HG03565 (cell line): ENCODE results near the gene NDUFA7.
"Not testable (repeated sequence)": the region's sequence is repeated elsewhere in the genome, so short reads cannot be mapped to it uniquely, and the experiment has no call there.

Experiments used
- ATAC-seq: cut with Tn5 transposase; IDR thresholded peaks from one replicate; pipeline ENCODE4 v1.9.1; 2021; ENCODE audit warnings: mild to moderate bottlenecking, moderate library complexity; ENCODE audit not compliant: unreplicated experiment

The NDUFA7 gene

DNA sequence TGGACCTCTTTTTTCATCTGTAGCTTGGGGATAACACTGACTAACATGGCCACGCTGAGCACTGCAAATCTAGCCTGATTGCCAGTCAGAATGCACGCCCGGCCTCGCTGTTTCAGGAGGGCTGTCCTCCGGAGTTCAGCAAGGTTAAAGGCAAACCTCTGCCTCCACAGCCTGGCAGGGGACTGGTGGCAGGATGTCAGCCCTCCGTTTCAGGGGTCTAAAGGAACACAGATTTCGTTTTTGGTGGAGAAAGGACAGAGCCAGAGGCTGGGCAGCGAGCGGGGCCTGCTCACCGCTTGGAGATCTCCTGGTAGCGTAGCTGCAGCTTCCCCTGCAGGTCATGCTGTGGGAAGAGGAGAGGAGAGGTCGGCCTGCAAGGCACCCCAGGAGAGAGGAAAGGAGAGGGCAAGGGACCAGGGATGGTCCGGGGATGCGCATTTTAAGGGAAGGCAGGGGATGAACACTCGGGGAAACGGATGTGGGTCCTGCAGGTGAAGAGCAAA is 560 bp downstream of the NDUFA7 start:
- no peak for ATAC-seq

DNA sequence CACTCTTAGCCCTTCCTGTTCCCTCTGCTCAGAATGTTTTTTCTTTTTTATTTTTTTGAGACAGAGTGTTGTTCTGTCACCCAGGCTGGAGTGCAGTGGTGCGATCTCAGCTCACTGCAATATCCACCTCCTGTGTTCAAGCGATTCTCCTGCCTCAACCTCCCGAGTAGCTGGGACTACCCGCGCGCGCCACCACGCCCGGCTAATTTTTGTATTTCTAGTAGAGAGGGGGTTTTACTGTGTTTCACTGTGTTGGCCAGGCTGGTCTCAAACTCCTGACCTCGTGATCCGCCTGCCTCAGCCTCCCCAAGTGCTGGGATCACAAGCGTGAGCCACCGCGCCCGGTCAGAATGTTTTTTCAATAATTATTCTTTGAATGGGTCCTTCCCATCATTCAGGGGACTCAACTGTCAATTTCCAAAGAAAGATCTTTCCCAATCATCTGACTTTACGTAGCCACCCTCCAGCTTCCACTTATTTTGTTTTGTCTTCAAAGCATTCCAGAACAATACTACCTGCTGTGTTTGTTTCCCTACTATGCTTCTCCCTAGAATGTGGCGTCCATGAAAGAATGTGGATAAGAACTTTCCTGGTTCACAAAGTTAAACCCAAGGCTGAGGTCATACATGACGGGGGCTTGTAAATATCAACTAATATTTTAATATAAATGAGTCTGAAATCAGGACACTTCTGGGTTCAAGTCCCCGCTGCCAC is 1.2 kb downstream of the NDUFA7 start:
- ATAC-seq: no peak

DNA sequence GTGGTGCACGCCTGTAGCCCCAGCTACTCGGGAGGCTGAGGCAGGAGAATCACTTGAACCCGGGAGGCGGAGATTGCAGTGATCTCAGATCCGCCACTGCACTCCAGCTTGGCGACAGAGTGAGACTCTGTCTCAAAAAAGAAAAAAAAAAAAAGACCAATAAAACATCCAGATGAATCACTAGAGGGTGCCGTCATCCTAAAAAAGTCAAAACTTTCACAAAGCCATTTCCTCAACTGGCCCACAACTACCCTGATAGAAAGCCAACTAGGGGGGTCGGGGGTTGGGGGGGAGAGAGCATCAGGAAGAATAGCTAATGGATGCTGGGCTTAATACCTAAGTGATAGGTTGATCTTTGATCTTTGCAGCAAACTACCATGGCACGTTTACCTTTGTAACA is 2.3 kb downstream of the NDUFA7 start:
- not testable (repeated sequence) for ATAC-seq

DNA sequence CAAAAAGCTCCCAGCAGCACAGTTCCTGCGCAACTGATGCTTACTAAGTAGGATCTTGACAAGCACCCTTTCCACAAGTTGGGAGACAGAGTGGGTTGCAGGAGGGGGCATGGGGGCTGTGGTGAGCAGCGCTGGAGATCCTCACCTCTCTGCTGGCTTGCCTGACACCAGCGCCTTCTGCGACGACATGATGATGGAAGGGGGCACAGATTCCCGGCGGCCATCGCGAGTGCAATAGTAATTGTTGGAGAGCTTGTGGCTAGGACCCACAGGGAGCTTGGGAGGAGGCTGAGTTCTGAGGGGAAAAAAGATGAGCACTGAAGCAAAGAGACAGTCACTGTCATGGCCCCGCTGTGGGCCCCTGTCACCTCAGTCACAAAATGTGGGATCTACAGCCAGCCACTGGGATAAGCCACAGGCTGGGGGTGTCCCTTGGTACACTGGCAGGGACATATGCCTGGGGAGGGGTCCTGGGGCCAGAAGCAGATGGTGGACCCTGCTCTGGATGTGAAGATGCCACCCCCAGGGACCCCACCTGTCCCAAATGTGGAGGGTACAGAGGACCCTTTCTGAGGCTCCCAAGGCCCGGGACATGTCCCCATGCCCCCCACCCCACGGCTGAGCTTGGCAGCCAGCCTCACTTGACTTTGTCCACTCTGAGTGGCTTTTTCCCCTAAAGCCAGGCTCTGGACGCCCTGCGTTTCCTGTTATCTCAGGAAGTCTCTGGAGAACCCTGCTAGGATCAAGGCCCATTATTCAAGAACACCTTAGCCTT is 4.6 kb downstream of the NDUFA7 start:
- ATAC-seq: no peak

DNA sequence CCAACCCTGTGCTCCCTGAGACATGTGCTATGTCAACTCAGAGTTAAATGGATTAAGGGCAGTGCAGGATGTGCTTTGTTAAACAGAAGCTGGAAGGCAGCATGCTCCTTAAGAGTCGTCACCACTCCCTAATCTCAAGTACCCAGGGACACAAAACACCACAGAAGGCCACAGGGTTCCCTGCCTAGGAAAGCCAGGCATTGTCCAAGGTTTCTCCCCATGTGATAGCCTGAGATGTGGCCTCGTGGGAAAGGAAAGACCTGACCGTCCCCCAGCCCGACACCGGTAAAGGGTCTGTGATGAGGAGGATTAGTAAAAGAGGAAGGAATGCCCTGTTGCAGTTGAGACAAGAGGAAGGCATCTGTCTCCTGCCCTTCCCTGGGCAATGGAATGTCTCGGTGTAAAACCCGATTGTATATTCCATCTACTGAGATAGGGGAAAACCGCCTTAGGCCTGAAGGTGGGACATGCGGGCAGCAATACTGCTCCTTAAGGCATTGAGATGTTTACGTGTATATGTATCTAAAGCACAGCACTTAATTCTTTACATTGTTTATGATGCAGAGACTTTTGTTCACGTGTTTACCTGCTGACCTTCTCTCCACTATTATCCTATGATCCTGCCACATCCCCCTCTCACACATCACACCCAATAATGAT is 6.1 kb downstream of the NDUFA7 start:
- not testable (repeated sequence) for ATAC-seq

DNA sequence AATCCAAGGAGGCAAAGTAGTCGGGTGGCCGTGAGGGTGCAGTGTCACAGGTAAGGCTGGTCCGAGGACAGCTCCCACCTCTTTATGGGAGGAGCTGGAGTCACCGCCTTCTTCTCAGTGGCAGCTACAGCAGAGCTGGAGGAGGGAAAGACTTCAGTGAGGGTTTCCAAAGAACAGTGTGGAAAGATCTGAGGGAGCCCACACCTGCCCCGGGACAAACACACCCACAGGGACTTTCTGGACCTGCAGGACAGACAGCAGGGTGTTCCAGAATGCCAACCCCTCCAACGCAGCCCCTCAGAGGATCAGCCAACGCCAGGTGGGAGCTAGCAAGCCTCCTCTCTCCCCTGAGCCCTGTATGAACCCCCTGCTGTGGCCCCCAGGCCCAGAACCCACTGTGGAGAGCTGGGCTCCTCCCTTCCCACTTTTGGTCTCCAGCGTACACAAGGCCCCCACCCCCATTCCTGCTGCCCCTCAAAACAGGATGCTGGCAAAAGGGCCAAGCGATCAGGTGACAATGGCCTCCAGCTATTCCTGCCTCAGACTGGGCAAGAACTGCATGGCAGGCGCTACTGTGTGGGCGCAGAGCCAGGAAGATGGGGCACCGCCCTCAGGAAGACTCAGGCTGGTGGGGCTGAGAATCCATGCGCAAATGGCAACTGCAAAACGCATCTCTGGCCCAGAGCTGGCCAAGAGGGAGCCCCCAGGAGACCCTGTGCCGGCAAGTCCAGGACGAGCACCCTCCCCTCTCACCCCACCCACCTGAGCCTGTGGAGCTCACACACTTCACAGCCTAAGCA is 9.5 kb downstream of the NDUFA7 start:
- ATAC-seq: no peak

DNA sequence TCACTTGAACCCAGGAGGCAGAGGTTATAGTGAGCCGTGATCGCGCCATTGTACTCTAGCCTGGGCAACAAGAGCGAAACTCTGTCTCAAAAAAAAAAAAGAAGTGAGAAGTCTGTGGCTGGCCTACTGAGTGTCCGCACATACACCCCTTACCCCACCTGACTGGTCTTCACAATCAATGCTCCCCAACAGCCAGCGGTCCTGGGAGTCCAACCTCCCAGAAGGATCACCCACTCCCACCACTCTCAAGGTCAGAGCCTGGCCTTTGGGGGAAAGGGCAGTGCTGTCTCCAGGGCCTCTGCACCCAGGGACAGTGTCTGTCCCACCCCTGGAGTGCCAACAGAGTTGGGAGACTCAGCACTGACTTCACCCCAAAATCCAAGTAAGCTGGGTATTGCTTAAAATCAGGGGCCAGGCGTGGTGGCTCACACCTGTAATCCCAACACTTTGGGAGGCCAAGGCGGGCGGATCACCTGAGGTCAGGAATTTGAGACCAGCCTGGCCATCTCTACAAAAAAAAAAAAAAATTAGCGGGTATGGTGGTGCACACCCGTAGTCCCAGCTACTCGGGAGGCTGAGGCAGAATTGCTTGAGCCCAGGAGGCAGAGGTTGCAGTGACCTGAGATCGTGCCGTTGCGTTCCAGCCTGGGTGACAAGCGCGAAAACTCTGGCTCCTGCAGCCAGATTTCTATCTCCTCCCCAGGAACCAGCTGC is 10.7 kb downstream of the NDUFA7 start:
- no peak for ATAC-seq

DNA sequence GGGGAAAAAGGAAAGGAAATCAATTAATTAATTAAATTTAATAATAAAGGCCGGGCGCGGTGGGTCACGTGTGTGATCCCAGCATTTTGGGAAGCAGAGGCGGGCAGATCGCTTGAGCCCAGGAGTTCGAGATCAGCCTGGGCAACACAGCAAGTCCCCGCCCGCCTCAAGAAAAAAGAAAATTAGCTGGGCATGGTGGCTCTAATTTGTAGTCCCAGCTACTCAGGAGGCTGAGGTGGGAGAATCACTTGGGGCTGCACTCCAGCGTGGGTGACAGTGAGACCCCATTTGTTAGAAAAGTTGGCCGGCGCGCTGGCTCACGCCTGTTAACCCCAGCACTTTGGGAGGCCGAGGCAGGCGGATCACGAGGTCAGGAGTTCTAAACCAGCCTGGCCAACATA is 12.3 kb downstream of the NDUFA7 start:
- ATAC-seq: no peak

DNA sequence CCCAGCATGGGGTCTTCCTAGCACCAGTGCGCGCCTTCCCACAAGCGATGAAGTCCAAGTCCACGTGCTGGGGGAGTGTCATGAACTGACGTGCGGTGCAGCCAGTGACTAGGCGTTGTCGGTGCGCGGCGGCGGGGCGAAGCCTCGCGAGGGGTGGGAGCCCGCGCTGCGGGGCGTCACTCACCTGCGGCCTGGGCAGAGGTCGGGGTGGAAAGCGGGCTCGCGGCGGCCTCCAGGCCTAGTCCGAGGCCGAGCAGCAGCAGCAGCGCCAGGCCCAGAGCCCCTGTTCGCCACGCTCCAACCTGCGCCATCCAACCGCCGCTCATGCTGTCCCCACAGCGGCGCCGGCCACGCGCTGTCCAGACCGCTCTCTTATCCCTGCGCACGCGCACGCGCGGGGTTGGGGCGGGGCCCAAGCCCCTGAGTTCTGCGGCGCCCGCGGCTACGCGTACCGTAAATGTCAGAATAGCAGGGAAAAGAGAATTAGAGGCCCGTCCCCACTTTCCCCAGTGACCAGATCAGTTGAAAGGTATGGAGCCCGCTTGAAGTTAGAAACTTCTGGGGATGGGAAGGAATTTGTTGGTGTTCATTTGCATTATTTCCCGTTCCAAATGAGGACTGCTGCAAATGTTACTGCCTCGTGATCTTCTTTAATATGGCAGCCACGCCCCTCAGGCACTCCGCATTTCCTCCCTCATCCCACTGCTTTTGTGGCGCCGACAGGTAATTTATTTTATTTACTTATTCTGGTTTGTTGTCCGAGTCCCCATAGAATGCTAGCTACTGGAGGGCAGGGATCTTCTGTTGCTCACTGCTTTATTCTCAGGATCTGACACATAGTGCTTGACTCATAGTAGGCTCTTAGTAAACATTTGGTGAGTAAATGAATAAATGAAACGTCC is 13.0 kb downstream of the NDUFA7 start, which contains the start of gene CD320:
Gene CD320 (minus strand): TSS at position 394 of the 902 bp plus-strand sequence. CDS start 68 bp downstream, at position 326.
- ATAC-seq: peak; percentile 72

DNA sequence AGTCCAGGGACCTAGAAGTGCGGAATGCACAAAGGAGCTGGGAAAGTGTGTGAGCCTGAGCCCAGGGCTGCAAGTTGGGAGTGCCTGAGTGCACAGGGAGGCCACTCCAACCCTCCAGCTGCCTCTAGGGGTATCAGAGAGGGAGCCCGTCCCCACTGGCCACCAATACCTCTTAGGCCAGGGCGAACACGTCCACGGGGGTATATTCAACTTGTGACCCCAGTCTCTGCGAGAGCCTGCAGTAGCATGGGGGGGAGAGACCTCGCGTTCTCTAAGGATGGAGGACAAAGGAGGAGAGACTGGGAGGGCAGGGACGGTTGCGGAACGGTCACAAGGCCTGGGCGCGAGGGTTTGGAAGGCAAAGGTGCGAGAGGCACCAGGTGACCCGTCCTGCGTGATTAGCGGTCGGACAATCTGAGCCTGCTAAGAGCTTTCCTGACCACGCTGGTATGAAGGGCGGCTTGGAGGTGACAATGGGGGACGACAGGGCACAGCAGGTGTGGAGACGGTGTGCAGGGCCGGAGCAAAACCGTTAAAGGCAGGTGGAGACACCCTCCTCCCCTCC is 13.7 kb downstream of the NDUFA7 start:
- ATAC-seq: no peak

DNA sequence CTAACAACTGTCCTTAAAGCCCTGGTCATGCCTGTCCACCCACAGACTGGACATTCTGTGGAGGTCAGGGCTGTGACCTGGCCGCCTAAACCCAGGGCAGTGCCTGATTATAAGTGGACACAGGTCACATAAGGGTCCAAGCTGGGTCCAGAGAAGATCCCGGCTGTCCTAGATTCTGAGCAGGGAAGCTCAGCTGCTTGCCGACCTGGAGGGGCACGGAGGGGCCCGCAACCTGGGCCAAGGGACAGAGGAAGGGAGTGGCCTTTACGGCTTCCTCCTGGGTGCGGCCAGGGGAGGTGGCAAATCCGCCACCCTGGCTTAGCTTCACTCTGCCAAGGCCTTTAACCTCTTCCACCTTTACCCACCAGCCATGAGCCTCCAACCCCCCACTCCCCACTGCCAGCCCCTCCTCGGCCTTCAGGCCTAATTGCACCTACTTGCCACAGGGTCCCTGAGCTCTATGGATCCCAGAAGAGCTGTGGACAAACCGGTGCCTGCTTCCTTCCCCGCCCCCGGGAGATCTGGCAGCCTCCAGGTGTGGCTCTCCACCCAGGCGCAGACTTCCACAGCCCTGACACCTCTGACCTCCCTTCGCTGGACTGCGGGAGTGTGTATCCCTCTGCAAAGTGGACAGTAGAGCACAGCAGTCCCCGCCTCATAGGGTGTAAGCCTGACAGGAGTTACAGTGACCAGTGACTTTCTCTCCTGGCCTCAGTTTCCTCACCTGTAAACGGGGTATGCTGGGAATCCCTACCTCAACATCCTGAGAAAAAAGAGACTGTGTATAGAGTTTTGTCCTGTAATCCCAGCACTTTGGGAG is 14.7 kb downstream of the NDUFA7 start:
- no peak for ATAC-seq

DNA sequence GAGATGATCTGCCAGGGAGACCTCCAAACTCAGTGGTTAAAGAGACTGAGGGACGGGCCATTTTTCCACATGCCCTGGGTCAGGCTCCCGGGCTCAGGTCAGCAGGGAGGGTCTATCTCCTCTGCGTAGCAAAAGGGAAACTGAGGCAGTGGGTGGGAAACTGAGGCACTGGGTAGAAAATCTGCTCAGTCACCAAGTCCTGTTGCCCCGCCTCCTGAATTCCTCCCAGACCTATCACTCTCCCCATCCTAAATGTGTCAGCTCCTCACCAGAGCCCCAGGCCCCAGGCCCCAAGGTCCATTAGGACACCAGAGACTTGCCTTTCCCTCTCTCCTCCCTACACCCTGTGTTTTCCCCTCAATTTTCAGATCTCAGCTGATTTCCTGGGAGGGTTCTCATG is 15.4 kb downstream of the NDUFA7 start:
- no peak for ATAC-seq

DNA sequence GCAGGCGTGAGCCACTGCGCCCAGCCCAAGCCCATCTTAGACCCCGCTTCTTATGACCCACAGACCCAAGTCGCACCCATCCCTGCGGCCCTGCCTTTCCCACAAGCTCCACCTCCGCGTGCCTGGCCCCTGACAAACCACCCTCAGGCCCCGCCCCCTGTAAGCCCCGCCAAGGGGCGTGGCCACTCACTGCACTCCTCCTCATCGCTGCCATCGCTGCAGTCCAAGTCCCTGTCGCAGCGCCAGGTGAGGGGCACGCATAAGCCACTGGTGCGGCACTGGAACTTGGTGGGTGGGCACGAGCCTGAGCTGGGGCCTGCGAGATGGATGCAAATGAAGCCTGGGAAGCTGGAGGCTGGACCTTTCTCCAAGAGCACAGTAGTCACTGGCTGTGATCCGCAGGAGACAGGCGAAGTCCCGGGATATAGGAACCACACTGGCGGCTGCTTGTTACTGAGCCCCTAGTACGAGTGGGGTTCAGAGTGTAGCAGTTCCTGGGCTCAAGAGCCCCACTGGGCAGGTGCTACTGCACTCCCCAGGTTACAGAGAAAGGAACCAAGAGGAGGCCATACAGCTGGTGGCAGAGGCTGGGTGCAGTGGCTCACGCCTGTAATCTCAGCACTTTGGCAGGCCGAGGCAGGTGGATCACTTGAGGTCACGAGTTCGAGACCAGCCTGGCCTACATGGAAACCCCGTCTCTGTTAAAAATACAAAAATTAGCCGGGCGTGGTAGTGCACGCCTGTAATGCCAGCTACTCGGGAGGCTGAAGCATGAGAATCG is 16.1 kb downstream of the NDUFA7 start:
- ATAC-seq: no peak

DNA sequence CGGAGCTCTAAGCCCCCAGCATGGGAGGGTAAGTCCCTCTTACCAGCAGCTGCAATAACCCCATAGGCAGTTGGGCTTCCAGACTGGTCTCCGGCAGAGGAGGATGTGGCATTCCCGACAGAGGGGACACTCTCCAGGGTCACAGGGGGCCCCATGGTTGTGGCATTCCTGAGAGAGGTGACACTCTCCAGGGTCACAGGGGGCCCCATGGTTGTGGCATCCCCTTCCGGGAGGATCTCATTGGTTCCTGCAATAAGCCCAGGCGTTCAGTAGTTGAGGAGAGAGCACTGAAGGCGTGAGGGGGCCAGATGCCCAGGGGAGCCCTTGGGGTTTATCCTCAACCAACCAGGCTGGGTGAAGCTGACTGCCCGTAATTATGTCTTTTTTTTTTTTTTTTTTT is 18.4 kb downstream of the NDUFA7 start:
- no peak for ATAC-seq

DNA sequence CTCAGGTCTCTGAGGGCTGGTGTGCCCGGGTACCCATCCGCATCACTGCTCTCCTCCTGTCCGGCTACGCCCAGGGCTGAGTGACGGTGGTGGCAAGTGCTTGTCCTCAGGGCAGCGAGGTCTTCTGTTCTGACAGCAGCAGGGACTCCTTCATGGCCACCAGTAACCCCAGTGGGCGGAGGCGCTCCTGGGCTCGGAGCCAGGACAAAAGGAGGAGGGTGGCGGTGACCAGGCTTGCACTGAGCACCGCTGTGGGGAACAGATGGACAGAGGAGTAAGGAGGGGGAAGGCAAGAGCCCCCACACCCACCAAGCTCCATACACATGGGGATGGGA is 18.9 kb downstream of the NDUFA7 start:
- no peak for ATAC-seq

DNA sequence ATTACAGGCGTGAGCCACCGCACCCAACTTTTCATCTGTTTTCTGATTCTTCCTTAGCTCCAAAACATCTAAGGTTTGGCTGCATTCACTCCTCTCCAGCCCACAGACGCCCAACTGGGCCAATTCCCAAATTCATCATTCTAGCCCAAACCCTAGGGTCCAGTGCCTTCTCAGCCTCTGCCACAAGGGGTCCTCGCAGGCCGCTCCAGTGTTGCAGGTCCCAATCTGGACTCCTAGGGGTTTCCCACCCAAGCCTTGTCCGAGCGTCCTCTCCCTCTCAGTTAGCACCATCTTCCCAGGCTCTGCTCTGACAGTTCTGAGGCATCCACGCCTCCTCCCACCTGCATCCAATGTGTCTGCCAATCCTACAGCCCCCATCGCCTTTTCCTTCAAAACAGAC is 29.8 kb downstream of the NDUFA7 start:
- not testable (repeated sequence) for ATAC-seq

DNA sequence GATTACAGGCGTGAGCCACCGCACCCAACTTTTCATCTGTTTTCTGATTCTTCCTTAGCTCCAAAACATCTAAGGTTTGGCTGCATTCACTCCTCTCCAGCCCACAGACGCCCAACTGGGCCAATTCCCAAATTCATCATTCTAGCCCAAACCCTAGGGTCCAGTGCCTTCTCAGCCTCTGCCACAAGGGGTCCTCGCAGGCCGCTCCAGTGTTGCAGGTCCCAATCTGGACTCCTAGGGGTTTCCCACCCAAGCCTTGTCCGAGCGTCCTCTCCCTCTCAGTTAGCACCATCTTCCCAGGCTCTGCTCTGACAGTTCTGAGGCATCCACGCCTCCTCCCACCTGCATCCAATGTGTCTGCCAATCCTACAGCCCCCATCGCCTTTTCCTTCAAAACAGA is 44.7 kb downstream of the NDUFA7 start:
- ATAC-seq: not testable (repeated sequence)
